SIG-M5 treated with dmso at 0.1 percent for 504 hours (cell line): ENCODE results near the gene FGFBP2.
"Not testable (repeated sequence)": the region's sequence is repeated elsewhere in the genome, so short reads cannot be mapped to it uniquely, and the experiment has no call there.

ENCODE experiments used
- DNase-seq: peaks from one replicate; lab custom pipeline; 2025; ENCODE audit not compliant: unreplicated experiment; lab: John Stamatoyannopoulos, UW

Gene FGFBP2

GRCh38 chr4:15931451-15932210, 31.3 kb downstream of the FGFBP2 start:
- no peak for DNase-seq

- DNase-seq, result no peak
Measured at GRCh38 chr4:15930314-15930713, 32.7 kb downstream of the FGFBP2 start.

GRCh38 chr4:15929540-15929939, 33.4 kb downstream of the FGFBP2 start:
- no peak for DNase-seq

- DNase-seq, result no peak
Measured at GRCh38 chr4:15928883-15929282, 34.1 kb downstream of the FGFBP2 start.

GRCh38 chr4:15926486-15926885, 36.5 kb downstream of the FGFBP2 start:
- DNase-seq, result no peak

GRCh38 chr4:15925830-15926229, 37.1 kb downstream of the FGFBP2 start:
- DNase-seq, result no peak

- DNase-seq, result no peak
Measured at GRCh38 chr4:15921592-15921932, 41.4 kb downstream of the FGFBP2 start.

- DNase-seq, result no peak
Measured at GRCh38 chr4:15920723-15921591, 42.0 kb downstream of the FGFBP2 start.

- no peak for DNase-seq
Measured at GRCh38 chr4:15918484-15919129, 44.4 kb downstream of the FGFBP2 start.

GRCh38 chr4:15917297-15917696, 45.7 kb downstream of the FGFBP2 start:
- no peak for DNase-seq

- not testable (repeated sequence) for DNase-seq
Measured at GRCh38 chr4:15916358-15916757, 46.6 kb downstream of the FGFBP2 start.

GRCh38 chr4:15914736-15915135, 48.2 kb downstream of the FGFBP2 start:
- DNase-seq, result no peak

- DNase-seq, result no peak
Measured at GRCh38 chr4:15914291-15914690, 48.7 kb downstream of the FGFBP2 start.

GRCh38 chr4:15913631-15913970, 49.4 kb downstream of the FGFBP2 start:
- no peak for DNase-seq

GRCh38 chr4:15912961-15913630, 49.9 kb downstream of the FGFBP2 start:
- DNase-seq, result no peak

- DNase-seq, result no peak
Measured at GRCh38 chr4:15912236-15912635, 50.7 kb downstream of the FGFBP2 start.
